A673 (cell line): ENCODE data around the gene ADNP. TPM values are rescaled to one million over a fixed set of nuclear protein-coding genes. Genes with fewer than 3 reads are reported as not detected.

Experiments used
- BruUV-seq: library from RNA; stranded (reverse); fragments of 400-500 nt; replicated peaks from 2 replicates; lab custom pipeline; 2021; lab: Mats Ljungman, UMichigan
- CTCF ChIA-PET: fragments of 300-600 bp; sonication (Branson Sonifier 250); formaldehyde crosslinking; loops from one replicate; lab custom pipeline; 2022; ENCODE audit warnings: antibody characterized with exemption; lab: Charles Lee
- POLR2A ChIA-PET: fragments of 300-600 bp; sonication (Branson Sonifier 250); formaldehyde crosslinking; loops from one replicate; lab custom pipeline; 2022; ENCODE audit warnings: antibody characterized with exemption; ENCODE audit not compliant: low non-redundant PET; lab: Charles Lee
- DNase-seq: peaks from one replicate; pipeline ENCODE4 v3.0.0-alpha.2; 2015; ENCODE audit warnings: low spot score
- H3K27ac ChIP-seq: fragments of 200-600 bp; sonication (generic); 2 replicates; pipeline ENCODE4 v1.5.1; 2016; ENCODE audit warnings: mixed run types, low read depth, mild to moderate bottlenecking, mixed read lengths, antibody characterized with exemption, low read length; ENCODE audit not compliant: poor library complexity, severe bottlenecking
- H3K27me3 ChIP-seq: fragments of 200-600 bp; sonication (generic); replicated peaks from 2 replicates; pipeline ENCODE4 v1.6.1; 2017; ENCODE audit warnings: mixed run types, low read depth, mild to moderate bottlenecking, mixed read lengths, antibody characterized with exemption, low read length; ENCODE audit not compliant: insufficient read depth, poor library complexity
- H3K36me3 ChIP-seq: fragments of 200-600 bp; sonication (generic); 2 replicates; pipeline ENCODE4 v1.6.1; 2016; ENCODE audit warnings: mixed run types, mild to moderate bottlenecking, mixed read lengths, antibody characterized with exemption, low read length; ENCODE audit not compliant: insufficient read depth, poor library complexity, severe bottlenecking
- H3K4me1 ChIP-seq: fragments of 200-600 bp; sonication (generic); 2 replicates; pipeline ENCODE4 v1.6.1; 2017; ENCODE audit warnings: mixed run types, mild to moderate bottlenecking, mixed read lengths, antibody characterized with exemption, low read length; ENCODE audit not compliant: insufficient read depth, poor library complexity, severe bottlenecking
- H3K4me3 ChIP-seq: fragments of 200-600 bp; sonication (generic); 2 replicates; pipeline ENCODE4 v1.5.1; 2016; ENCODE audit warnings: low read depth, mixed run types, mild to moderate bottlenecking, mixed read lengths, low read length; ENCODE audit not compliant: poor library complexity, severe bottlenecking
- H3K9me3 ChIP-seq: fragments of 200-600 bp; sonication (generic); 2 replicates; pipeline ENCODE4 v1.6.1; 2016; ENCODE audit warnings: mixed run types, low read depth, mild to moderate bottlenecking, mixed read lengths, antibody characterized with exemption, low read length; ENCODE audit not compliant: poor library complexity, severe bottlenecking
- EZH2 ChIP-seq: fragments of 200-600 bp; sonication (generic); IDR thresholded peaks from 2 replicates; pipeline ENCODE4 v1.6.1; 2017; ENCODE audit warnings: borderline replicate concordance, low read depth, mild to moderate bottlenecking, mixed read lengths, antibody characterized with exemption, low read length; ENCODE audit not compliant: poor library complexity, severe bottlenecking
- intact Hi-C: fragments of 100-400 bp; cut with micrococcal nuclease; formaldehyde crosslinking; loops from one replicate; pipeline ENCODE4 v1.10.0; 2022; ENCODE audit not compliant: unreplicated experiment
- total RNA-seq: library from RNA; stranded (reverse); gene quantifications from 2 replicates; pipeline ENCODE4 v1.2.3, GENCODE V29; 2021
- TF ChIP-seq, protein P1 (sequence below): fragments of 300-800, 200-600 bp; sonication (generic); conservative IDR thresholded peaks from 2 replicates; pipeline ENCODE4 v1.5.1; 2017; ENCODE audit warnings: low read depth, mild to moderate bottlenecking, antibody characterized with exemption, low read length, moderate library complexity, mixed read lengths

ADNP gene
- total RNA-seq, 1 experiment from 2014 or later: 108 TPM

DNA sequence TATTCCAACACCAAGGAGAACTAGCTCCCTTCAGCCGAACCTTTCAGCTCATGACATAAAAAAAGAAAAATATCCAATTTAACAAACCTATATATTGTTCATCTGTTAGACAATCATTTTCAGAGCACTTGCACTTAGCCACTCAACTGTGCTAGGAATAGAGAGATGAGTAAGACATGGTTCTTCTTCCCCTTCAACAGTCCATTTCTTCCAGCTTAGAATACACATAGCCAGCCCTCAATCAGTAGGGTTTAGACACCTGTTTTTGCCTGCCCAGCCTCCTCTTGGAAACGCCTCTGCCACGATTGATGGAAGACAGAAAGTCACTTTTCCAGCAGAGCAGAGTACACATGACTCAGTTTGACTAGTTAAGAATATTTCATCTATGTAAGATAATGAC is 21.8 kb downstream of the ADNP start:
- no peak overlapping the region for H3K4me3 ChIP-seq
- no peaks in the 10 kb centered on the region for H3K9me3 ChIP-seq
- intact Hi-C loops: no loop called here
- peaks cover 16% of the 10 kb centered on the region for H3K4me1 ChIP-seq
- ChIA-PET CTCF (no interaction called here), POLR2A (no interaction called here)
- no peak for DNase-seq
- H3K27ac ChIP-seq: no peak overlapping the region
- H3K27me3 ChIP-seq: no peaks in the 10 kb centered on the region
- peaks cover 14% of the 10 kb centered on the region for H3K36me3 ChIP-seq
- BruUV-seq: no TSS peak
- TF ChIP-seq, protein P1, sequence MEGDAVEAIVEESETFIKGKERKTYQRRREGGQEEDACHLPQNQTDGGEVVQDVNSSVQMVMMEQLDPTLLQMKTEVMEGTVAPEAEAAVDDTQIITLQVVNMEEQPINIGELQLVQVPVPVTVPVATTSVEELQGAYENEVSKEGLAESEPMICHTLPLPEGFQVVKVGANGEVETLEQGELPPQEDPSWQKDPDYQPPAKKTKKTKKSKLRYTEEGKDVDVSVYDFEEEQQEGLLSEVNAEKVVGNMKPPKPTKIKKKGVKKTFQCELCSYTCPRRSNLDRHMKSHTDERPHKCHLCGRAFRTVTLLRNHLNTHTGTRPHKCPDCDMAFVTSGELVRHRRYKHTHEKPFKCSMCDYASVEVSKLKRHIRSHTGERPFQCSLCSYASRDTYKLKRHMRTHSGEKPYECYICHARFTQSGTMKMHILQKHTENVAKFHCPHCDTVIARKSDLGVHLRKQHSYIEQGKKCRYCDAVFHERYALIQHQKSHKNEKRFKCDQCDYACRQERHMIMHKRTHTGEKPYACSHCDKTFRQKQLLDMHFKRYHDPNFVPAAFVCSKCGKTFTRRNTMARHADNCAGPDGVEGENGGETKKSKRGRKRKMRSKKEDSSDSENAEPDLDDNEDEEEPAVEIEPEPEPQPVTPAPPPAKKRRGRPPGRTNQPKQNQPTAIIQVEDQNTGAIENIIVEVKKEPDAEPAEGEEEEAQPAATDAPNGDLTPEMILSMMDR: no peak
- TF ChIP-seq EZH2: no peak

DNA sequence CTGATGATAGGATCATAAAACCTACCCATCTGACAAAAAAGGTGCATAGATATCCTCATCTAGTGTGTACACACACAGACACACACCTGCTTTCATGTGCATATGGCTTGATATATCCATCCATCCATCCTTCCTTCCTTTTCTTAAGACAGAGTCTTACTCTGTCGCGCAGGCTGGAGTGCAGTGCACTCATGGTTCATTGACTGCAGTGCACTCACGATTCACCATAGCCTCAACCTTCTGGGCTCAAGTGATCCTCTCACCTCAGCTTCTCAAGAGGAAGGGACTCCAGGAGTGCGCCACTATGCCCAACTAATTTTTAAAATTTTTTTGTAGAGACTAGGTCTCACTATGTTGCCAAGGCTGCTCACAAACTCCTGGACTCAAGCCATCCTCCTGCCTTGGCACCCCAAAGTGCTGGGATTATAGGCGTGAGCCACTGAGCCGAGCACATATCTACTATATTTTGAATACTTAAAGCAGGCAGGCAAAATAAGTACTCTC is 27.1 kb downstream of the ADNP start:
- intact Hi-C loops: no loop called here
- H3K27ac ChIP-seq: no peak overlapping the region
- peaks cover 37% of the 10 kb centered on the region for H3K36me3 ChIP-seq
- ChIA-PET POLR2A (no interaction called here), CTCF (no interaction called here)
- no peak for DNase-seq
- H3K27me3 ChIP-seq: no peaks in the 10 kb centered on the region
- TF ChIP-seq, protein P1: no peak
- no peak for TF ChIP-seq EZH2
- peaks cover 15% of the 10 kb centered on the region for H3K4me1 ChIP-seq
- no peaks in the 10 kb centered on the region for H3K9me3 ChIP-seq
- BruUV-seq: no TSS peak
- no peak overlapping the region for H3K4me3 ChIP-seq

DNA sequence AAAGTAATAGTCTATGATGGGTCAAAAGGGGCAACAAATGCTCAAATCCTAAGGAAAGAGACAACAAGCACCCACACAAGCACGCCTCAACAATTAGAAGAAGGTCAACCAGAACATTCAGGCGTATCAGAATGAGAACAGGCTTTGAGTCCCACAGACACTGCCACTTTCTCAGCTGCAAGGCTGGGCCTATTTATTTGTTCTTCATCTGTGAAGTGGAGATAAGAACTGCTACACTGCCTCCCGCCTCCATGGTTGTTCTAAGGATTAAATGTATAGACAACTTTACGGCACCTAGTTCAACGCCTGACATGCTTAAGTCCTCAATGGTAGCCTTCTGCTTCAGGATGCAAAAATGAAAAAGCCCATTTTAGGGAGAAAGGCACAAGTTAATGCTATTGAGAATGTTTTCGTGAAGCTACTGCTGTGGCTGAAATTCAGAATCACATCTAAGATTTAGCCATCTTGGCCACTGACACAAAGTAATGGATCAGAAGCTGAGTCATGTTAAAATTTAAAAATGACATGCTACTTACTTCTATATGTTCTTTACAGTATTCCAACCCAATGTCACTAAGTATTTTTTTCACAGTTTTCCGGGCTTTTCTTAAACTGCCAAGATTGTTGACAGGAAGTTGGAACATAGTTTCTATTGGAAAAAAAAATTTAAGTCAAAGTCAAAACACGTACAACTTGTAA is 27.7 kb downstream of the ADNP start:
- intact Hi-C loops: no loop called here
- Histone ChIP-seq H3K36me3 (peaks cover 42% of the 10 kb centered on the region), H3K27me3 (no peaks in the 10 kb centered on the region), H3K4me3 (no peak overlapping the region), H3K4me1 (peaks cover 20% of the 10 kb centered on the region), H3K27ac (peak overlapping the region; percentile 27), H3K9me3 (no peaks in the 10 kb centered on the region)
- no TSS peak for BruUV-seq
- DNase-seq: no peak
- TF ChIP-seq, protein P1: no peak
- TF ChIP-seq EZH2: no peak
- CTCF ChIA-PET: no interaction called here
- POLR2A ChIA-PET: no interaction called here
